GM12873 (cell line): ENCODE measurements around the gene DESI1.

ENCODE experiments used
- TF ChIP-seq, protein P1 (sequence below): IDR thresholded peaks from 2 replicates; pipeline ENCODE4 v1.5.1; 2012; ENCODE audit warnings: low read depth, mild to moderate bottlenecking, moderate library complexity, low read length, control low read depth; ENCODE audit not compliant: insufficient read depth; ENCODE audit errors: missing control alignments

DESI1 gene

DNA sequence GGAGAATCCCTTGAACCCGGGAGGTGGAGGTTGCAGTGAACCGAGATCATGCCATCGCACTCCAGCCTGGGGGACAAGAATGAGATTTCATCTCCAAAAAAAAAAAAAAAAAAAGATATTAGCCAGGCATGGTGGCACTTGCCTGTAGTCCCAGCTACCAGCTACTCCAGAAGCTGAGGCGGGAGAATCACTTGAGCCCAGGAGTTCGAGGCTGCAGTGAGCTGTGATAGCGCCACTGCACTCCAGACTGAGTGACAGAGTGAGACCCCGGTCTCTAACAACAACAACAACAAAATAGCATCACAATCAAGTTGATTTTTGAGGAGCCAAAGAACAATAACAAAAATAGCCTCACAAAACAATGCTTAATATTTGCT lies 33.5 kb downstream of the DESI1 start:
- TF ChIP-seq, protein P1, sequence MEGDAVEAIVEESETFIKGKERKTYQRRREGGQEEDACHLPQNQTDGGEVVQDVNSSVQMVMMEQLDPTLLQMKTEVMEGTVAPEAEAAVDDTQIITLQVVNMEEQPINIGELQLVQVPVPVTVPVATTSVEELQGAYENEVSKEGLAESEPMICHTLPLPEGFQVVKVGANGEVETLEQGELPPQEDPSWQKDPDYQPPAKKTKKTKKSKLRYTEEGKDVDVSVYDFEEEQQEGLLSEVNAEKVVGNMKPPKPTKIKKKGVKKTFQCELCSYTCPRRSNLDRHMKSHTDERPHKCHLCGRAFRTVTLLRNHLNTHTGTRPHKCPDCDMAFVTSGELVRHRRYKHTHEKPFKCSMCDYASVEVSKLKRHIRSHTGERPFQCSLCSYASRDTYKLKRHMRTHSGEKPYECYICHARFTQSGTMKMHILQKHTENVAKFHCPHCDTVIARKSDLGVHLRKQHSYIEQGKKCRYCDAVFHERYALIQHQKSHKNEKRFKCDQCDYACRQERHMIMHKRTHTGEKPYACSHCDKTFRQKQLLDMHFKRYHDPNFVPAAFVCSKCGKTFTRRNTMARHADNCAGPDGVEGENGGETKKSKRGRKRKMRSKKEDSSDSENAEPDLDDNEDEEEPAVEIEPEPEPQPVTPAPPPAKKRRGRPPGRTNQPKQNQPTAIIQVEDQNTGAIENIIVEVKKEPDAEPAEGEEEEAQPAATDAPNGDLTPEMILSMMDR: no peak

- TF ChIP-seq, protein P1: no peak
These were observed 34.9 kb downstream of the DESI1 start for GRCh38 chr22:41585898-41586297.

DNA sequence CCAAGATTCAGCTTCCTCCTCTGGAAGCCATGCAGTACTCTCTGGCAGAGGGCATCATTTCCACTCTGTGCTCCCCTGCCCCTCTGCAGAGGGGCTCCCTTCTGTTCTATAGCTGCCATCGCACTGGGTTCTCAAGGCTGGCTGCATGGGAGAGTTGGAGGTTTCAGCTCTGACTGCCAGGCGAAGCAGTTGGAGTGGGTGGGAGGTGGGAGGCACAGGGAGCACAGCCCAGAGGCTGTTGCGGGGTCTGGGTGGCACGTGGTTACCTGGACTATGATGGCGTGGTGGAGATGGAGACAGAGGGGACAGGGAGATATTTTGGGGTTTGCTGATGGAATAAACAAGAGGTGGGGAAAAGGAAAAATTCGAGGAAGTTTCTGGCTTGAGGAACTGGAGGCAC lies 36.0 kb downstream of the DESI1 start:
- TF ChIP-seq, protein P1: no peak

DNA sequence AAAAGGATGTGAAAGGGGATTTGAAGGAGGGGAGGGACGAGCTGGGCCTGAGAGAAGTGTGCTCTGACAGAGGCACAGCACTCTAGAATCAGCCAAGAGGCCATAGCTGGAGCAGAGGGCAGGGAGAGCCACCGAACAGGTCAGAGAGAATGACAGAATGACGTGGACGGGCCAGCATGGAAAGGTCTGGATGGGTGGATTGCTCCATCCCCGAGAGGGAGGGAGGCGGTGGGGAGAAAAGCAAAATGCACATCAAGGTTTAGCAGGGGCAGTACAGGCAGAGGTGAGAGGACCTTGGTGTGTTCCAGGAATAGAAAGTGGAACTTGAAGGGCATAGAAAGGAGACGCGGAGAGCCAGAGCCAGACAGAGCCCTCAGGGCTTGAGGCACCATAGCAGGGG lies 38.1 kb downstream of the DESI1 start:
- TF ChIP-seq, protein P1: no peak

DNA sequence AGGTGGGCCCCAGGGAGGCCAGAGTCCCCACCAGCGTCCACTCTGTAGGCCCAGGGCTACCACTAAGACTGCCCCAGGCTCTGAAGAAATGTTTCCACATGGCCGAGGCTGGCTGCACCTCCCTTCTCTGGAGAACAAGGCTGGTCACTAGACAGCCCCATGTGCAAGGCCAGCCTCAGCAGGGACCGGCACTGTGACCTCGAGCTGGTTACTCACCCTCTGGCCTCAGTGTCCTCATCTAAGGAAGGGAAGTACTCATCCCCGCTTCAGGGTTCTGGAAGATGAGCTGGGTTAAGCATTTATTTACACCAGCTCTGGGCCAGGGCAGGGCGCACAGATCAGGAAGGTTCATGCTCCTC lies 40.9 kb downstream of the DESI1 start:
- TF ChIP-seq, protein P1: no peak

- TF ChIP-seq, protein P1: no peak
These were observed 41.4 kb downstream of the DESI1 start for GRCh38 chr22:41579297-41579996.

- TF ChIP-seq, protein P1: no peak
These were observed 42.0 kb downstream of the DESI1 start for GRCh38 chr22:41578818-41579217.

GRCh38 chr22:41578114-41578513 lies 42.7 kb downstream of the DESI1 start:
- TF ChIP-seq, protein P1: no peak
